AG09309 (cell line): ENCODE data around the gene PPM1N.

Source experiments
- DNase-seq: peaks from one replicate; pipeline ENCODE4 v3.0.0-alpha.2; 2010; ENCODE audit warnings: low read depth
- H3K4me3 ChIP-seq: 2 replicates; pipeline ENCODE4 v1.5.1; 2011; ENCODE audit warnings: mild to moderate bottlenecking, low read depth, low read length, moderate library complexity; ENCODE audit not compliant: control insufficient read depth
- TF ChIP-seq, protein P1 (sequence below): IDR thresholded peaks from 2 replicates; pipeline ENCODE4 v1.5.1; 2011; ENCODE audit warnings: mild to moderate bottlenecking, low read depth, low read length, inconsistent platforms; ENCODE audit not compliant: insufficient read depth, control insufficient read depth; ENCODE audit errors: missing control alignments

PPM1N gene

DNA sequence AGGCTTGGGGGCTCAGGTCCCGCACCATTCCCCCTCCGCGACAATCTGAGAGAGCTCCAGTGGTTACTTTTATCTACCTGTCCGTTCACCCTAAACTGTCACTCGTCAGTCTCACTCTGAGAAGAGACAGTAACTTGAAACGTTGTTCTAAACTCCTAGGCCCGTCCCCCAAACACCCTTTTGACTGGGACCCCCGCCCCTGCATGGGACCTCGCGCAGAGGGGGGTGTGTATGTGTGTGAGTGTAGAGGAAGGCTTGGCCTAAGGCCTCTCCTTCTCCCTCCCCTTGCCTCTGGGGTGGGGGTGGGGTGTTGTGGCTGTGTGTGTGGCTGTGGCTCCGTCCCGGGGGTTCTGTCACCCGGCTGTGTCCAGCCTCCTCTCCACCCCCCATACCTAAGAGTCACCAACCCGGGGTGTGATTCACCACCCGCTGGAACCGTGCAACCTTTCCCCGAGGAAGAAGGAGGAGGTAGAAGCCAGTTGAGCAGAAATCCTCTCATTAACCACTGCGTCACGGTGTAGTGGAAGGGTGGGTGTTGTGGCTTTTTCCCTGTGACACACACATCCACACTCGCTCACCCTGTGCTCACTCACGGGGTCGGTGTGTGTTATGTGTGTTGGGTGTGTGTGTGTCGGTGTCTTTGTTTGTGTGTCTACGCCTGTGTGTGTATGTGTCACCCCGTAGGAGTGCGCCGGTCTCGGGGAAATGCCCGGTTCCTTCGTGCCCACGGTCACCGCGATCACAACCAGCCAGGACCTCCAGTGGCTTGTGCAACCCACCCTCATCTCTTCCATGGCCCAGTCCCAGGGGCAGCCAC is 28.1 kb upstream of the PPM1N start:
- H3K4me3 ChIP-seq, result peak overlapping the region; percentile 78
- peak; percentile 48 for DNase-seq
- TF ChIP-seq, protein P1, sequence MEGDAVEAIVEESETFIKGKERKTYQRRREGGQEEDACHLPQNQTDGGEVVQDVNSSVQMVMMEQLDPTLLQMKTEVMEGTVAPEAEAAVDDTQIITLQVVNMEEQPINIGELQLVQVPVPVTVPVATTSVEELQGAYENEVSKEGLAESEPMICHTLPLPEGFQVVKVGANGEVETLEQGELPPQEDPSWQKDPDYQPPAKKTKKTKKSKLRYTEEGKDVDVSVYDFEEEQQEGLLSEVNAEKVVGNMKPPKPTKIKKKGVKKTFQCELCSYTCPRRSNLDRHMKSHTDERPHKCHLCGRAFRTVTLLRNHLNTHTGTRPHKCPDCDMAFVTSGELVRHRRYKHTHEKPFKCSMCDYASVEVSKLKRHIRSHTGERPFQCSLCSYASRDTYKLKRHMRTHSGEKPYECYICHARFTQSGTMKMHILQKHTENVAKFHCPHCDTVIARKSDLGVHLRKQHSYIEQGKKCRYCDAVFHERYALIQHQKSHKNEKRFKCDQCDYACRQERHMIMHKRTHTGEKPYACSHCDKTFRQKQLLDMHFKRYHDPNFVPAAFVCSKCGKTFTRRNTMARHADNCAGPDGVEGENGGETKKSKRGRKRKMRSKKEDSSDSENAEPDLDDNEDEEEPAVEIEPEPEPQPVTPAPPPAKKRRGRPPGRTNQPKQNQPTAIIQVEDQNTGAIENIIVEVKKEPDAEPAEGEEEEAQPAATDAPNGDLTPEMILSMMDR, result no peak

DNA sequence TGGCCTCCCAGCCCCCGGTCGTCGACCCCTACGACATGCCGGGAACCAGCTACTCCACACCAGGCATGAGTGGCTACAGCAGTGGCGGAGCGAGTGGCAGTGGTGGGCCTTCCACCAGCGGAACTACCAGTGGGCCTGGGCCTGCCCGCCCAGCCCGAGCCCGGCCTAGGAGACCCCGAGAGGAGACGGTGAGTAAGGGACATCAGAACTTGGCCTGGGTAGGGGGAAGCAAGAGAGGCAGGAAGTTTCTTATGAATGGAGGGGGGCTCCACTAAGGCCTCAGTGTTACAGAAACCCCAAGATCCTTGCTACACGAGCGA is 27.5 kb upstream of the PPM1N start:
- TF ChIP-seq, protein P1, result no peak
- DNase-seq, result no peak
- H3K4me3 ChIP-seq, result peak overlapping the region; percentile 78

GRCh38 chr19:45471111-45471930 is 26.9 kb upstream of the PPM1N start:
- no peak for DNase-seq
- no peak overlapping the region for H3K4me3 ChIP-seq
- TF ChIP-seq, protein P1, result no peak

DNA sequence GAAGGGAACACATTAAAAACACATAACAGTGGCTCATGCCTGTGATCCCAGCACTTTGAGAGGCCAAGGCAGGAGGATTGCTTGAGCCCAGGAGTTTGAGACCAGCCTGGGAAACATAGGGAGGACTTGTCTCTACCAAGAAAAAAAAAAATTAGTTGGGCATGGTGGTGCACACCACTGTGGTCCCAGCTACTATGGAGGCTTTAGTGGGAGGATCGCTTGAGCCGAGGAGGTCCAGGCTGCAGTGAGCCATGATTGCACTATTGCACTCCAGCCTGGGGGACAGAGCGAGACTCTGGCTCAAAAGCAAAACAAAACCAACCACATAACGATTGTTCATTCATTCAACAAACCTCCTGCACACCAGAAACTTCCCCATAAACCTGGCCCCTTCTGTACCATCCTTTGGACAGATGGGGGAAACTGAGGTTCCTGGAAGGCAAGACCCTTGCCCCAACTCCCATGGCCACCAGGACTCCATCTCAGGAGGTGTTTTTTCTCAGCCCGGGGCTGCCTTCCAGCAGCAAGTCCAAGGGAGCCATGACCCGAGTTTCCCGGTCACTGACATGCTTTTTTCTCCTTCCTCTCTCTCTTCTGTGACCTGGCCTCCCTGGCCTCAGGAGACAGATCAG is 26.2 kb upstream of the PPM1N start:
- TF ChIP-seq, protein P1, result no peak
- no peak for DNase-seq
- H3K4me3 ChIP-seq, result no peak overlapping the region

DNA sequence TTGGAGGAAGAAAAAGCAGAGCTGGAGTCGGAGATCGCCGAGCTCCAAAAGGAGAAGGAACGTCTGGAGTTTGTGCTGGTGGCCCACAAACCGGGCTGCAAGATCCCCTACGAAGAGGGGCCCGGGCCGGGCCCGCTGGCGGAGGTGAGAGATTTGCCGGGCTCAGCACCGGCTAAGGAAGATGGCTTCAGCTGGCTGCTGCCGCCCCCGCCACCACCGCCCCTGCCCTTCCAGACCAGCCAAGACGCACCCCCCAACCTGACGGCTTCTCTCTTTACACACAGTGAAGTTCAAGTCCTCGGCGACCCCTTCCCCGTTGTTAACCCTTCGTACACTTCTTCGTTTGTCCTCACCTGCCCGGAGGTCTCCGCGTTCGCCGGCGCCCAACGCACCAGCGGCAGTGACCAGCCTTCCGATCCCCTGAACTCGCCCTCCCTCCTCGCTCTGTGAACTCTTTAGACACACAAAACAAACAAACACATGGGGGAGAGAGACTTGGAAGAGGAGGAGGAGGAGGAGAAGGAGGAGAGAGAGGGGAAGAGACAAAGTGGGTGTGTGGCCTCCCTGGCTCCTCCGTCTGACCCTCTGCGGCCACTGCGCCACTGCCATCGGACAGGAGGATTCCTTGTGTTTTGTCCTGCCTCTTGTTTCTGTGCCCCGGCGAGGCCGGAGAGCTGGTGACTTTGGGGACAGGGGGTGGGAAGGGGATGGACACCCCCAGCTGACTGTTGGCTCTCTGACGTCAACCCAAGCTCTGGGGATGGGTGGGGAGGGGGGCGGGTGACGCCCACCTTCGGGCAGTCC is 25.5 kb upstream of the PPM1N start:
- H3K4me3 ChIP-seq, result no peak overlapping the region
- DNase-seq, result no peak
- TF ChIP-seq, protein P1, result no peak

DNA sequence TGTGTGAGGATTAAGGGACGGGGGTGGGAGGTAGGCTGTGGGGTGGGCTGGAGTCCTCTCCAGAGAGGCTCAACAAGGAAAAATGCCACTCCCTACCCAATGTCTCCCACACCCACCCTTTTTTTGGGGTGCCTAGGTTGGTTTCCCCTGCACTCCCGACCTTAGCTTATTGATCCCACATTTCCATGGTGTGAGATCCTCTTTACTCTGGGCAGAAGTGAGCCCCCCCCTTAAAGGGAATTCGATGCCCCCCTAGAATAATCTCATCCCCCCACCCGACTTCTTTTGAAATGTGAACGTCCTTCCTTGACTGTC is 24.9 kb upstream of the PPM1N start:
- no peak for DNase-seq
- TF ChIP-seq, protein P1, result no peak
- no peak overlapping the region for H3K4me3 ChIP-seq
